HS-5 (cell line): ENCODE measurements around the gene ANXA2R.
"Not testable (repeated sequence)": the region's sequence is repeated elsewhere in the genome, so short reads cannot be mapped to it uniquely, and the experiment has no call there.

Experiments used
- DNase-seq: peaks from one replicate; pipeline ENCODE4 v3.0.0-alpha.2; 2012; ENCODE audit warnings: low read depth

The ANXA2R gene

DNA sequence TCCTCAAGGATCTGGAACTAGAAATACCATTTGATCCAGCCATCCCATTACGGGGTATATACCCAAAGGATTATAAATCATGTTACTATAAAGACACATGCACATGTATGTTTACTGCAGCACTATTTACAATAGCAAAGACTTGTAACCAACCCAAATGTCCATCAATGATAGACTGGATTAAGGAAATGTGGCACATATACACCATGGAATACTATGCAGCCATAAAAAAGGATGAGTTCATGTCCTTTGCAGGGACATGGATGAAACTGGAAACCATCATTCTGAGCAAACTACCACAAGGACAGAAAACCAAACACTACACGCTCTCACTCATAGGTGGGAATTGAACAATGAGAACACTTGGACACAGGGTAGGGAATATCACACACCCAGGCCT, 19.9 kb upstream of the ANXA2R start:
- not testable (repeated sequence) for DNase-seq

GRCh38 chr5:43055098-43055497, 15.0 kb upstream of the ANXA2R start:
- not testable (repeated sequence) for DNase-seq

DNA sequence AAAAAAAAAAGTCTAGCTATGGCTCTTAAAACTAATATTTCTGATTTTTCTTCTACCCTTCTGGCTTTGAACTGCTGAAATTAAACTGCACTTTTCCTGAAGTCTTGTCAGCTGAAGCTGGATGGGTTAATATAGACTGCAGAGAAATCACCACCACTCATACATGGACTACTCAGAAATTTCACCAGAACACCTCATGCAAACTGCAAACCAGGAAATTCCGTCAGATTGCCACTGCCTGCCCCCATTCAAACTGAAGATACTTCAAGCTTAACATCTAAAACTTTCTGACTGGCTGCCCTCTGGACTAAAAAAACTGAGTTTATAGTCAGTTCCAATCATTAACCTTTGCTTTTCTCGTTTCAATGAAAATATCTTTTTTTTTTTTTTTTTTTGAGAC, 11.6 kb upstream of the ANXA2R start:
- no peak for DNase-seq

GRCh38 chr5:43050384-43050783, 10.3 kb upstream of the ANXA2R start:
- DNase-seq = no peak

DNA sequence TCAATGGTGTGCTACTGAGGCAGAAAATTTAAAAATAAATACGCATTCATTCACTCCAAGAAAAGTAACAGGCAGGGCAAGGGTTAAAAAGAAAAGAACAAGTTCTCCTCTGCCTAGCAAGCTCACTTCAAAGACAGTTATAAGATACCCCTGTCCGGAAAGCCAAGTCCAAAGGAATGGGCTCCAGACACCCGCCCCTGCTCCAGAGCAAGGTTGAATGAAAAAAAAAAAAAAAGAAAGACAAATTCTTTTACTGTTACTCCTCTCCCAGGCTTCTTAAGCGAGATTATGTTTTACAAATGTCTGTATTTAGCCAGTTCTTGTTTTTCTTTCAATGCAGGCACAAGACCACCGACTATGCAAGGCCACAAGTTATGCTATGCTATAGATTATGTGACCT, 9.1 kb upstream of the ANXA2R start:
- no peak for DNase-seq

DNA sequence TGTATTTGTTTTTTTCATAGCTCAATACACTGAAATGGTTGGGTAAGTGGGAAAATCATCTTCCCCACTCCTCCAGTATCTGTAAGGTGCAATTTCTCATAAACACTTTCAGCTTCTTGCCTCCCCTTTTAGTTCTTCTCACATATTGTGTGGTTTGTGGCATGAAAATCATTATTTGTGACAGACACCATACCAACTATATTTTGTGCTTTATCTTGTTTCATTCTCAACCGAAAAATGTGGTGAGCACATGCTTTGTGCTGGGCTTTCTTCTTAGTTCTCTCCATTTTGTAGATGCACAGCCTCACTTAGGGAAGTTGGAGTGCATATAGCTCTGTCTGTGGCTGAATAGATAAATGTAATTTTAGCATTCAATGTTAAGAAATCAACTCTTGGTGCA, 6.4 kb upstream of the ANXA2R start:
- DNase-seq = no peak

GRCh38 chr5:43045236-43045635, 5.1 kb upstream of the ANXA2R start:
- DNase-seq = no peak

DNA sequence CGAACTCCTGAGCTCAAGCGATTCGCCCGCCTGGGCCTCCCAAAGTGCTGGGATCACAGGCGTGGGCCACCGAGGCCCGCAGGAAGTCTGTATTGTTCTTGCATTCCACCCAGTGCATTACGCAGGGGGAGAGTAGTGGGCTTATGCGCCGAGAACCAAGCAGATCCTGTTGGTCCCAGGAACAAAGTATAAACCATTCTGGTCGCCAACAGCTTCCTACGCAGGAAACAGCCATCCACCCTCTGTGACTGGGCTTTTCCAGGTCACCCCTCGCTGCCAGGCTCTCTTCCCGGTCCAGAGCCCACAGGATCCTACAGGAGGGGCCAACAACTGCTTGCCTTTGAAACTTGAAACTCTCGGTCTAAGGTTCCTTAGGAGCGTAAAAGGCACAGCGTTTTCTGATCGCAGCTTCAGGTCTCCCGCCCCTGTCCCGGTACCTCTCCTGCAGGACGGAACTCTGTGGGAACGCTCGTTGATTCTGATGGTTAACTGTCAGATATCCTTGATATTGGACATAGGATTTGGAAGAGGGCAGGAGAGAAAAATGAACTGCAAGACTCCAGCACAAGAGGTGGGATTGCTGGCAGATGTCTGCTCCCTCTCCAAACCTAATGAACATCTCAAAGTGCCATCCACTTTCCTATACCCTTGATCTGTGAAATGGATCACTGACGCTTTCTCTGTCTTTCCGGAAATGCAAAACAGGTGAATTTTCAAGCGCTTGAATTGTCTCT, 4.2 kb upstream of the ANXA2R start:
- DNase-seq = no peak

DNA sequence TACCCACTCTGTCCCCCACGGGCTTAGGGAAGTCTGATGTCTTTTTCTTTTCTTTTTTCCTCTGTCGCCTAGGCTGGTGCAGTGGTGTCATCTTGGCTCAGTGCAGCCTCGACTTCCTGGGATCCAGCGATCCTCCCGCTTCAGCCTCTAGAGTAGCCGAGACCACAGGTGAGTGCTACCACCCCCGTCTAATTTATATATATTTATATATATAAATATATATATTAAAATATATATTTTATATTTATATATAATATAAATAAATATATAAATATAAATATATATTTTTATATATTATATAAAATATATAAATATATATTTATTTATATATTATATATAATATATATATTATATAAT, 3.3 kb upstream of the ANXA2R start:
- DNase-seq = no peak

DNA sequence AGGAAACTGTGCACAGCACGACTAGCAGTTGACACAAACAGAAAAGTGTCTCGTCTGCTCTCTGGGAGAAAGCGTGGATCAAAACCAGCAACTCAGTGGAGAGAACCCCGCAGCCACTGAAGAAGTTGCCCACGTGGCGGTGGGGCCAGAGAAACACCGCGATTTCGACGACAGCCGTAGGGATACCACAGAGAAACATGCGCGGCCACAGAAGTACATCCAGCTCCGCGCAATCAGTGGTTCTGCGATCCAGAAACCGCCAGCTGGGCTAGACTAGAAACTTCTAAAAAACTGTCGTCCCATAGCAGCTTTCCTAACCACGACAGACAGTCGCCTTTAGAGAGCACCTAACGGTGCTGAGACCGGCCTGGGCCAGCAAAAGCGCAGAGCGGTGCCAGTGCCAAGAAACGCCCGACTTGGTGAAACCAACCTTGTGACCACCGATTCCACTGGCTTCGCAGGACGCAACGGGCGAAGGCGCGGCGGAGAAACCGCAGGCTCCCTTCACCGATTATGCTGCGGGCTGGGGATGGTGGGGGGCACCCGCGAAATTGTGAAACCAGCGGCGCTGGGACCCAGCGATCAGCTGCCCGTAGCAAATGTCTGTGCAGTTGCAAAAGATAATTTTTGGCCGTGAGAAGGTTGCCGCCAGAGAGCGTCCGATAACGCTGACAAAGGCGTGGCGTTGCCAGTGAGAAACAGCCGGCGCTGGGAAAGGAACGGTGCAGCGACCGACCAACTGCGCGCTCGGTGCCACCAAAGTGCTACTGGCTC, 2.7 kb upstream of the ANXA2R start:
- DNase-seq = peak; percentile 69

DNA sequence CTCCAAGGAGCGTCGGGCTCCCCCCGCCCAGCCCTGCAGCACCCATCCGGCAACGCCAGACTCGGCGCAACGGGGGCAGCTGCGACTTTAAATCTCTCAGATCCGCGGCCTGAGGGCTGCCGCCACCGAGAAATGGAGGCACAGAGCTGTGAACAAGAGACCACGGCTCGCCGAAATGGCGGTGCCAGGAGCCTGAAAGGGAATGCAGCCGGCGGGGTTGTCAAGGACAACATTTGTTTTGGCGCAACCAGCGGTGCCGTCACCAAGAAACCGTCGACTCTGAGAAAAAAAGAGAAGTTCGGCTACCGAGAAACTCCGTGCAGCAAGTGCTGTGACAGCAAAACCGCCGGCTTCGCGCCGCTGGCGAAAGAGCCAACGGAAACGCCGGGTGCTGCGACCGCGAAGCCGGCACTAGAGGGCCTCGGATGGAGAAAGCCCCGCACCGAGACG, 2.1 kb upstream of the ANXA2R start:
- DNase-seq = no peak

GRCh38 chr5:43041669-43042175, 1.6 kb upstream of the ANXA2R start:
- peak; percentile 80 for DNase-seq

DNA sequence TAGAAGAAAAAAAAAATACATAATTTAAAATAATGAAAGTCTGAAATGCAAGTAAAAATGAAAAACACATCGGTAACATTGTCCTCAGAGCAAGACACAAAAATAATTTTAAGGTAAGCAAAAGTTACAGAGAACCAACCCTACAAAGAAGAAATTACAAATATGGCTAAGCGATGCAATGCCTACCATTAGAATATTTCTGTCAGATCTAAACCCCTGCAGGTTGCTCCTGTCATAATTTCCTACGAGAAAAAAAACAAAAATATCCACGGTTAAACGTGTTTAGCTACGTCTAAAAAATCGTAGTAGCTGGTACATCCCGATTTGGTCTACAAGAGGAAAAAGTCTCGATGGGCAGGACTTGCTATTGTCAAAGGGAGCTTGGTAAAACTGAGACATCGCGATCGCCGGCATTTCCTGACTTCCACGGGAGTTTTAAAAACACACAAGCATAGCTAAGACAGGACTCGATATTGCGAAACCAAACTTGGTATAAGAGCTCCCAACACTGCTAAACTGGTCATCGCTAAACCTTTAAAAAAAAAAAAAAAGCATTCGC, 1.1 kb upstream of the ANXA2R start:
- DNase-seq = peak; percentile 20

- peak; percentile 54 for DNase-seq
Measured at GRCh38 chr5:43039471-43040286, 440 bp downstream of the ANXA2R start.

- no peak for DNase-seq
Measured at GRCh38 chr5:43039152-43039470, 1.0 kb downstream of the ANXA2R start.

GRCh38 chr5:43038496-43038989, 1.6 kb downstream of the ANXA2R start:
- no peak for DNase-seq

DNA sequence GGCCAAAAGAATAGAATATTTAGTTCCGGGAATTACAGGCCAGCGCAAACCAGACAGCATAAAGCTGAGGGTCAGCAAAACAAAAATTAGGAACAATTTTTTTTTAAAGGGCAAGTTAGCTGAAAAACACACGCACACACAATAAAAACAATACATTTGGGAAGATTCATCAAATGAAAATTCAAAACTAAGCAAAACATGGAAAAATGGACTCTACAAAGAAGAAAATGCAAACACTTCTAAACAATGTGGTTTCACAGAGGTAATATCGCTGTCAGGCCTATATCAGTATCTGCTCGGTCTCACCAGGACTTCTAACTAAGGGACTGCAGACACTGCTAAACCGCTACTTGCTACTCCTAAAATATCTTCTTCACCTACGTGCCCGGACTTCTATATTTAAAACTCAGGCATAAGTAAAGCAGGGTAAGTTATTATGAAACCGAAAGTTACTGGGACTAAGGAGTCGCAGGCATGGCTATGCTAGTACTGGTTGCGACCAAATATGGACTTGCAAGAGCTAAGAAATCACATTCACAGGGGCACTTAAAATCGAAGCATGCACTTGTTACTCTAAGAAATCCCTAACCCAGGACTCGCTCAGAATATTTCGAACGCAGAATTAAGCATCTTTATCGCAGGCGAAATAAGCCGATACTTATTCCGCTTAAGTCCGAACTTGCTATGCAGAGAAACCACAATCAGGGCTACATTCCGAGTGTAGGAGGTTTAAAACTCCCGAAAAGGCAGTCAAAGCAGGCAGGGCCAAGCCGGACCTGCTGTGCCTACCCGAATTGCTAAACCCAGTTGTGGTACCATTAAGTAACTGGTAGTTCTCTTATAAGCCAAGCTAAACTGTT, 2.3 kb downstream of the ANXA2R start:
- DNase-seq = no peak

DNA sequence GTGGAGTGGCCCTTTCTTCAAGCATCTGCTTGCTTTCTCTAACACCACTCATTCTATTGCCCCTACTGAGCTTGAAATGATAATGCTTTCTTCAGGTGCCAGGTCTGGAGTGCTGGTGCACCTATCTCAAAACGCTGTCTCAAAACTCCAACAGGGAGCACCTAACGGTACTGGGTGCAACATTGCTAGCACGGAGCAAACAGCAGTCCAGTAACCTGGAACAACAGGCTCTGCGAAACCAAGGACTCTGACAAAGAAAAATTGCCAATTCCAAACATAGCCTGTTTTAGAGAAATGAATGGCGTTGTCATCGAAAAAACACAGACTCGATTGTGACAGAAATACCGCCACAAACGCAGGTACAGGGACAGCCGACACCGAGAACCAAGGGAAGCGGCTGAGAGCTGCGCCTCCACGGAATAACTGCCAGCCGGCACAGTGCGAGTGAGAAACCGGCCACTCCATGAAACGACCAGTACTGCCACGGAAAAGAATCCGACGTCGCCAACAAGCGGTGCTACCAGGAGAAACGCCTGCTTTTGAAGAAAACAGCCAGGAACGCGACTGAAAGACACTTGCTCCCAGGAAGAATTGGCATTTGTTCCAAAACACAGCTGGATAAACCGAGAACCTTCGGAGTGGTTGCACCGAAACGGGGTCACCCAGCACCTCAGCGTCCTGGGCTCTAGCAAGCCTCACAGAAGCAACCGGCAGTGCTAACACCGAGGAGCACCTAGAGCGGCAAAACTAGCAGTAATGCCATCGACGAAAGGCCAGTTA, 3.1 kb downstream of the ANXA2R start:
- DNase-seq = no peak

GRCh38 chr5:43036409-43036808, 3.7 kb downstream of the ANXA2R start:
- DNase-seq = no peak

DNA sequence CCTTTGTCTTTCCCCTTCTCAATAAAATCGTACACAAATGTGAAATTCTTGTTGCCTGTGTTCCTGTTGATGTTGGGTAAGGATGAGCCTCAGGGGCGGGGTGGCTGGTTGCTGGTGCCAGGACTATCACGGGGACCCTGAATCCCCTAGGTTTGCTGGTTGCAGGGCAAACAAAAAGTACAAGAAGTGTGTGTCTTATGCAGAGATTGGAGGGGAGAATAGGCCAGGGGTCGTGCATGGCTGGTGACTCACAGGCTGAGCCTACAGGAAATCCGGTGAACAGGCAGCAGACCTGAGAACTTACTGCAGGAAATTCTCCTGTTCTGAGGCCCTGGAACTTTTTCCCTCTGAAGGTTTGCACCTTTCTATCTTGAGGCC, 5.5 kb downstream of the ANXA2R start:
- DNase-seq = no peak
